Erythroblast (primary cell): Measurements from ENCODE around the gene PGAM2.

Experiments
- DNase-seq, 2 experiments: peaks; one replicate each; lab custom pipeline; 2025; lab: John Stamatoyannopoulos, UW
- GATA1 ChIP-seq: IDR thresholded peaks from 2 replicates; pipeline ENCODE4 v1.6.1; 2011; ENCODE audit warnings: low read depth, mild to moderate bottlenecking, control low read depth, low read length, moderate library complexity
- POLR2A ChIP-seq: IDR thresholded peaks from 2 replicates; pipeline ENCODE4 v1.6.1; 2011; ENCODE audit warnings: mild to moderate bottlenecking, low read length

PGAM2 gene

GRCh38 chr7:44073664-44074348 lies 8.4 kb upstream of the PGAM2 start:
- no peak for TF ChIP-seq GATA1
- no peak for TF ChIP-seq POLR2A
- peak in 1 of 2 experiments; percentile 17 for DNase-seq

- peak; percentile 57 to 64 for DNase-seq
- no peak for TF ChIP-seq POLR2A
- no peak for TF ChIP-seq GATA1
Observed at GRCh38 chr7:44072364-44073231, 7.2 kb upstream of the PGAM2 start.

GRCh38 chr7:44071726-44072363 lies 6.5 kb upstream of the PGAM2 start:
- TF ChIP-seq POLR2A (no peak), GATA1 (no peak)

GRCh38 chr7:44068054-44068453 lies 2.7 kb upstream of the PGAM2 start:
- TF ChIP-seq GATA1 (no peak), POLR2A (no peak)
- peak in 1 of 2 experiments; percentile 33 for DNase-seq

More at GRCh38 chr7:44071726-44072363, 6.5 kb upstream of the PGAM2 start:
- no peak for DNase-seq

GRCh38 chr7:44067064-44067951 lies 1.9 kb upstream of the PGAM2 start:
- TF ChIP-seq POLR2A (no peak), GATA1 (no peak)
- DNase-seq, result no peak

- no peak for DNase-seq
- TF ChIP-seq POLR2A (no peak), GATA1 (no peak)
Observed at GRCh38 chr7:44066494-44067063, 1.2 kb upstream of the PGAM2 start.

- DNase-seq, result no peak
- TF ChIP-seq GATA1, result no peak
- no peak for TF ChIP-seq POLR2A
Observed at GRCh38 chr7:44066111-44066460, 719 bp upstream of the PGAM2 start.

GRCh38 chr7:44064791-44065430 lies 456 bp downstream of the PGAM2 start:
- TF ChIP-seq POLR2A (peak; percentile 7), GATA1 (no peak)
- no peak for DNase-seq

GRCh38 chr7:44063894-44064651 lies 1.3 kb downstream of the PGAM2 start:
- TF ChIP-seq POLR2A (no peak), GATA1 (no peak)
- no peak for DNase-seq

GRCh38 chr7:44063547-44063893 lies 1.8 kb downstream of the PGAM2 start:
- no peak for DNase-seq
- TF ChIP-seq GATA1 (no peak), POLR2A (no peak)

- no peak for DNase-seq
- no peak for TF ChIP-seq GATA1
- no peak for TF ChIP-seq POLR2A
Observed at GRCh38 chr7:44062903-44063295, 2.5 kb downstream of the PGAM2 start.
